NCI-H69 (cell line): ENCODE results near the gene BTBD16.

Experiments
- DNase-seq: peaks from one replicate; lab custom pipeline; 2025; lab: John Stamatoyannopoulos, UW

Gene BTBD16

GRCh38 chr10:122294511-122295450 is 23.7 kb downstream of the BTBD16 start:
- no peak for DNase-seq

- no peak for DNase-seq
Observed at GRCh38 chr10:122295451-122295809, 24.3 kb downstream of the BTBD16 start.

GRCh38 chr10:122296363-122297120 is 25.4 kb downstream of the BTBD16 start:
- DNase-seq = no peak

- no peak for DNase-seq
Observed at GRCh38 chr10:122297583-122297982, 26.5 kb downstream of the BTBD16 start.

- no peak for DNase-seq
Observed at GRCh38 chr10:122298206-122298597, 27.1 kb downstream of the BTBD16 start.

- peak; percentile 68 for DNase-seq
Observed at GRCh38 chr10:122298598-122299301, 27.7 kb downstream of the BTBD16 start.

- DNase-seq = no peak
Observed at GRCh38 chr10:122299423-122300075, 28.5 kb downstream of the BTBD16 start.

GRCh38 chr10:122301055-122301810 is 30.1 kb downstream of the BTBD16 start:
- no peak for DNase-seq

- DNase-seq = no peak
Observed at GRCh38 chr10:122301811-122302115, 30.7 kb downstream of the BTBD16 start.

- no peak for DNase-seq
Observed at GRCh38 chr10:122302315-122302714, 31.2 kb downstream of the BTBD16 start.

GRCh38 chr10:122303271-122304053 is 32.4 kb downstream of the BTBD16 start:
- DNase-seq = no peak

GRCh38 chr10:122304054-122304579 is 33.0 kb downstream of the BTBD16 start:
- no peak for DNase-seq

- no peak for DNase-seq
Observed at GRCh38 chr10:122306282-122306681, 35.2 kb downstream of the BTBD16 start.

- peak; percentile 13 for DNase-seq
Observed at GRCh38 chr10:122306744-122307143, 35.6 kb downstream of the BTBD16 start.

- peak; percentile 82 for DNase-seq
Observed at GRCh38 chr10:122307669-122308416, 36.7 kb downstream of the BTBD16 start.

- DNase-seq = peak; percentile 44
Observed at GRCh38 chr10:122308417-122309141, 37.5 kb downstream of the BTBD16 start.

- DNase-seq = peak; percentile 43
Observed at GRCh38 chr10:122310311-122311050, 39.4 kb downstream of the BTBD16 start.

- no peak for DNase-seq
Observed at GRCh38 chr10:122311051-122311410, 39.9 kb downstream of the BTBD16 start.
